Measurements from ENCODE around the gene IL17RA.

GRCh38 chr22:17158176-17158567, 73.4 kb downstream of the IL17RA start:
- TF ChIP-seq CTCF (IDR thresholded peaks at IDR 0.05; ENCODE audit: borderline replicate concordance, extremely low read depth, low read length, poor library complexity, severe bottlenecking) (no peak), EZH2 (IDR thresholded peaks at IDR 0.05; ENCODE audit: borderline replicate concordance, low read depth, low read length, severe bottlenecking) (no peak)

Measured in DND-41 (cell line).